GM21737 (cell line): Measurements from ENCODE around the gene ELFN1.

Source experiments
- ATAC-seq: cut with Tn5 transposase; IDR thresholded peaks from one replicate; pipeline ENCODE4 v1.9.1; 2021; ENCODE audit warnings: mild to moderate bottlenecking, moderate library complexity; ENCODE audit not compliant: unreplicated experiment

The ELFN1 gene

DNA sequence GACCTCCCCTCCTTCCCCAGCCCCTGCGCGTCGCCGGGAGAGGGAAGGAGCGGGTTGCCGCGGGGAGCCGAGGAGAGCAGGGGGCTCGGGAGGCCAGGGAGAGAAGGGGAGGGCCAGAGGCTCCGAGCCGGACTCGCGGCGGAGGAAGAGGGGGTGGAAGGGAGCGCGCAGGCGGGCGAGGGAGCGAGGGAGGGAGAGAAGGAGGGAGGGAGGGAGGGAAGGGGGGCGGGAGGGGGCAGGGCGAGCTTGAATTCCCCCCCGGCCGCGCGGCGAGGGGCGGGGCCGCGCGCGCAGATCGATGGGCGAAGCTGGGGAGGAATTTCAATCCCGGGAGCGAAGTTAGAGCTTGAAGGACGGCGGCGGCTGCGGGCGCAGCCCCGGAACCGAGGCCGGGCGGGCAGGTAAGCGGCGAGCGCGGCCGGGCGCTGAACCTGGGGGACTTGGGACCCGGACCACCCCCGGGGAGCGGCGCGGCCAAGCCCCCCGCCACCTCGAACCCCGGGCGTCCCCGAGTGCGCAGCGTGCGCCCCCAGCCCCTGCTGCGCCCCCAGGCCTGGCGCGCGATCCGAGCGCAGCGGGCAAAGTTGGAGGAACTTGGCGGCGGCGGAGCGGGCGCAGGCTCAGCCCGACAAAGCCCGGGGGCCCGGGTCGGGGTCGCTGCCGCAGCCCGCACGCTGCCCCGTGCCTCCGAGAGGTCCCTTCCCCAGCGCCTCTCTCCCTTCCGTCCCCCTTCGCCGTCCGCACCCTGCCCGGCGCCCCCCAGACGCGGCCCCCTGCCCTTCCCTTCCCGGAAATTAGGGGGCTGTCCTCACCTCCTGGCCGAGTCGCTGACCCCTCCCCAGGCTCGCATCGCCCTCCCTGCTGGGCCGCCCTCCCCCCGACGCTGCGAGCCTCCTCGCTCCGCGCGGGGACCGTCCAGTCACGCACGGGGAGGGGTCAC lies at the start of gene ELFN1:
ELFN1 (plus strand) TSS at position 324 of the 940 bp plus-strand sequence. CDS start 74,320 bp downstream, outside the sequence.
- no peak for ATAC-seq

DNA sequence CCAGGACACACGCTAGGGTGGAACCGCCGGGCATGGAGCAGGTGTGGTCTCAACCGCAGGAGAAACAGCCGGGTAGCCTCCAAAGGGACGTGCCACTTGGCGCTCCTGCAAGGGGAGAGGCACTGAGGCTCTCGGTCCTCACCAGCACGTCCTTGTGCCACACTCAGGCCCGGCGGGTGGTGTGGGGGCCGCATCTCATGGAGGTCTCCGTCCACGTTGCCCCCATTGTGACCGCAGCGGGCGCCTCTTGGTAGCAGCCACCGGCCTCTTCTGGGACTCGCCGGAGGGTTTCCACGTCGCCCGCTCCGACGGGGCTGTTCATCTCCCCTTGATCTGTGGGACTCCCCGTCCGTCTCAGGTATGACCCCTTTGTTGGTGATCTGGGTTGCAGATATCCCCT lies 49.2 kb upstream of the ELFN1 start:
- no peak for ATAC-seq

DNA sequence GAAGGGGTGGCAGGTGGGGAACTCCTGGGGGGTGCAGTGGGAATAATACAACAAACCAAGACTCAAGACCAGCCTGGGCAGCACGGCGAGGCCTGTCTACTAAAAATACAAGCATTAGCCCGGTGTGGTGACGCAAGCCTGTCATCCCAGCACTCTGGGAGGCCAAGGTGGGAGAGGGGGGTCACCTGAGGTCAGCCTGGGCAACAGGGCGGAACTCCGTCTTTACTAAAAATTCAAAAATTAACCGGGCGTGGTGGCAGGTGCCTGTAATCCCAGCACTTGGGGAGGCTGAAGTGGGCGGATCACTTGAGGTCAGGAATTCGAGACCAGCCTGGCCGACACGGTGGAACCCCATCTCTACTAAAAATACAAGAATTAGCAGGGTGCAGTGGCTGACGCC lies 48.4 kb upstream of the ELFN1 start:
- no peak for ATAC-seq

- no peak for ATAC-seq
Measured at GRCh38 chr7:1622441-1622840, 47.6 kb upstream of the ELFN1 start.

- no peak for ATAC-seq
Measured at GRCh38 chr7:1623810-1624209, 46.3 kb upstream of the ELFN1 start.

DNA sequence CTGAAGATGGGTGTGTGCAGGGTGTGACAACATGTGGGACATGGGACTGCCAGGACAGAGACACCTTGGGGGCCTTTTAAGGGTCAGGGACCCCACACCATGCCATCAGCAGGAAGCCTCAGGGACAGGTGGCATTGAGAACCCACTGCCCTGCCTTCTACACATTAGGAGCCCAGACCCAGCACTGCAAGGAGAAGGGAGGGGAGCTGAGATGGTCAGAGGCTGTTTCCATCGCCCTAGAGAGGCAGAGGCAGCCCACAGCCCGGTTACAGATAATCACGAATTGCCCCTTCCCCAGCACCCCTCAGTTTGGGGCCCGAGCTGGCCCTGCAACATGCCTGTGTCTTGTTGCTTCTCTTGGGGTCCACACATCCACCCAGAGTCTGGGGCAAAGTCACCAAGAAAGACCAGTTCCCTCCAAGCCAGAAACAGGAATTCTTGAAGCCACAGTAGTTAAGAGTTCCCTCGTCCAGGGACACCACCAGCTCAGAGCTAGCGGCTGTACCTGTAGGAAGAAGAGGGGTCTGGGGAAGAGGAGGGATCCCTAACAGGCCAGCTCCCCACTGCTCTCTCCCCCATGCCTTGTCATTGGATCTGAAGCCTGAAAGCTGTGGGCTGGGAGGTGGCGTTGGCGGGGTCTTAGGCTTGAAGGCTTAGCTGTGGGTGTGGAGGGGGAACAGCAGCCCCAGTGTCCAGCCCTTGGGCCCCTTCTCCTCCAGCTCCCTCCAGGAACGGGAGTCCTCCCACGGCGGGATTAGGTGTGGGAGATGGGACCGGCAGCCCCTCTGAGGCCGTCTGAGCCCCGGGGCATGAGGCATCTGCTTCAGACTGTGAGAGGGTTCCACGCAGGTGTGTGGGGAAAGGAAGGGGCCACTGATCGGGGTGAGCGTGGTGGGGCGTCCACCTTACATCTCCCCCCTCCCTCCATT lies 44.8 kb upstream of the ELFN1 start:
- no peak for ATAC-seq

DNA sequence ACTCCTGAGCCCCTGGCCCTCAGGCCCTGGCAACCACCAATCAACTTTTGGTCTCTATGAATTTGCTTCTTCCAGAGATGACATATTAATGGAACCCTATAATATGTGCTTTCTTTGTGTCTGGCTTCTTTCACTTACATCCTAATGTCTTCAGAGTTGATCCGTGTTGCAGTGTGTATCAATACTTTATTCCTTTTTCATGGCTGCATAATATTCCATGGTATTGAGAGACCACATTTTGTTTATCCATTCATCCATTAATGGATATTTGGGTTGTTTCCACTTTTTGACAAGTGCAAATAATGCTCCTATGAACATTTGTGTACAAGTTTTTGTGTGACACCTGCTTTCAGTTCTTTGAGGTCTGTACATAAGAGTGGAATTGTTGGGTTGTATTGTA lies 43.3 kb upstream of the ELFN1 start:
- ATAC-seq = no peak

DNA sequence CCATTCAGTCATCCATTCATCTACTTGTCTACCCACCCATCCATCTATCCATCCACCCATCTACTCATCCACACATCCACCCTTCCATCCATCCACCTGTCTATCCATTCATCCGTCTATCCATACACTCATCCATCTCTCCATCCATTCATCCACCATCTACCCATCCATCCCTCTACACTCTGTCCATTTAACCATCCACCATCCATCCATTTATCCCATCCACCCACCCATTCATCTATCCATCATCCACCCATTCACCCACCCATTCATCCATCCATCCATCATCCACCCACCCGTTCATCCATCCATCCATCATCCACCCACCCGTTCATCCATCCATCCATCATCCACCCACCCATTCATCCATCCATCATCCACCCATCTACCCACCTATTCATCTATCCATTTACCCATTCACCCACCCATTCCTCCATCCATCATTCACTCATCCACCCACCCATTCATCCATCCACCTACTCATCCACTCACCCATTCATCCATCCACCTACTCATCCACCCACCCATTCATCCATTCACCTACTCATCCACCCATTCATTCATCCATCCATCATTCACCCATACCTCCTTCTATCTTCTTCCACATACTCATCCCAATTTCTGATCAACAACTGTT lies 39.3 kb upstream of the ELFN1 start:
- no peak for ATAC-seq

- no peak for ATAC-seq
Measured at GRCh38 chr7:1631678-1632077, 38.4 kb upstream of the ELFN1 start.

DNA sequence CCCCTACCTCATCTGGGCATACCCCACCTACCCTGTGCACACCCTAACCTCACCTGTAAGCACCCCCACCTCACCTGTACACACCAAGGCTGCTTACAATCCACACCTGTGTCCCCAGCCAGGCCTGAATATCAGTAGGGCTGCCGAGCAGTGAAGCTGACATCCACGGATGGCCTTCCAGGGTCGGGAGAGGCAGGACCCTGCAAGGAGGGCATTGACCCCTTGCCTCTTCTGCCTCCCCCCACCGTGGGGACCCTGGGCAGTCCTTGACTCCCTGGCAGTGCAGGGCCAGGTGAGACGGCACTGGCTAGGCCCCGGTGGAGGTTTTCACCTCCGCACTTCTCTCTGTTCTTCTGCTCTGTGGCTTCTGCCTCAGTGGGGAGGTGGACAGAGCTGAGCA lies 37.6 kb upstream of the ELFN1 start:
- no peak for ATAC-seq

GRCh38 chr7:1632916-1633785 lies 36.9 kb upstream of the ELFN1 start:
- ATAC-seq = no peak

DNA sequence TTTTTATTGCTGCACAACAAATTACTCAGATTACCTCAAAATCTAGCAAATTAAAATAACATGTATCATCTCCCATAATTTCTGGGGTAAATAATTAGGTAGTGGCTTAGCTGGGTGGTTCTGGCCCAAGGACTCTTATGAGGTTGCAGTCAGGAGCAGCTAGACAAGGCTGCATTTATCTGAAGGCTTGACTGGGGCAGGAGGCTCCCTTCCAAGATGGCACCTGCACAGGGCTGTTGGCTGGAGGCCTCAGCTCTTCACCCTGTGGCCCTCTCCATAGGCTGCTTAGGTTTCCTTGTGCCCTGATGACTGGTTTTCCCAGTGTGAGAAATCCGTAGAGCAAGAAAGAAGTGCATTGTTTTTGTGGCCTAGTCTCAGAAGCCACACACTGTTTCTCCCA lies 34.7 kb upstream of the ELFN1 start:
- no peak for ATAC-seq

- ATAC-seq = no peak
Measured at GRCh38 chr7:1637155-1637554, 32.9 kb upstream of the ELFN1 start.

- no peak for ATAC-seq
Measured at GRCh38 chr7:1638215-1638661, 31.8 kb upstream of the ELFN1 start.

DNA sequence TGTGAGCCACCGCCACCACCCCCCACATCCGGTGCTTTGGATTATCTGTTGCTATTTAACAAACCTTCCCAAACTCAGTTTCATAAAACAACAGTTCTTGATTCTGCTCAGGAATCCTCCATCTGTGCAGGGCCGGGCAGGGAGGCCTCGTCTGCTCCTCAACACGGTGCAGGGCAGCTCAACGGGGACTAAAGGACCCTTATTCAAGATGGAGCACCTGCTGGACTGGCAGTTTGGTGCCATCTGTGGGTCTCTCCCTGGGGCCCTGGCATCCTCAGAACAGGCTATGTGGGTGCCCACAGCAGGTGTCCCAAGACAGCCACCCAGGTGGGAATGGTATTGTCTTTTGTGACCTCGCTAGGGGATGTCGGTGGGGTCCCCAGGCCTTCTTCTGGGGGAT lies 31.0 kb upstream of the ELFN1 start:
- ATAC-seq = no peak

DNA sequence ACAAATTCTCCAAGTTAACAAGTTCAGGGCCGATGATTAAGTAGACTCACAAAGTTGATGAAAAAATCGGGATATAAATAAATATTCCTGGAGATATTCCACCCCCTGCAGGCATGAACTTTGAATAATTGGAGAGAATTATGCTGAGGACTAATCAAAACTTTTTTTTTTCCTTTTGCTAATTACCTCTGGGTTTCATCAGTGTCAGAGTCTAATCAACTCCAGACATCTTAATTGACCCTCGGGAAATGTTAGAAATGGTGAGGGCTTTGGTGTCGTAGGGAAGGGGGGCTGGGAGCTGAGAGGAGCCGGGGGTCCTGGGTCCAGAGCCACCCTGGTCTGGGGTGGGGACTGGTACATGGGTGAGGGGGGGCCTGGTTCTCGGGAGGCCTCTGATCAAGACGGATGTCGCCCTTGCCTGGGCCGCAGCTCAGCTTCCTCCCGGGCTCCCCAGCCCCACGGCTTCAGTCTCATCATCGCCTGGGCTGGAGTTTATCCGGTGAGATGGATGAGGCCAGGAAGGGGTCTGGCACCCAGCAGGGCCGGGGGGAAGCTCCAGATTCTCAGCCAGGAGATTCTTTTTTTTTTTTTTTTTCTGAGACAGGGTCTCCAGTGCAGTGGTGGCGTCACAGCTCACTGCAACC lies 30.4 kb upstream of the ELFN1 start:
- ATAC-seq = no peak

GRCh38 chr7:1640376-1641172 lies 29.5 kb upstream of the ELFN1 start:
- ATAC-seq = no peak

- no peak for ATAC-seq
Measured at GRCh38 chr7:1641173-1641572, 28.9 kb upstream of the ELFN1 start.
